Spinal cord (tissue), 10 donors: Measurements from ENCODE around the gene ITIH4. TPM values are rescaled to one million over a fixed set of nuclear protein-coding genes. Genes with fewer than 3 reads are reported as not detected.

ENCODE experiments used
- DNase-seq, 6 donors: peaks; one replicate each; pipeline versions ENCODE4 v3.0.0 to v3.0.0-alpha.2; 2013 to 2015; ENCODE audit warnings: low spot score in 6 of 6, low read depth in 4 of 6
- H3K27ac ChIP-seq: one replicate; pipeline ENCODE4 v1.5.1; 2013; ENCODE audit warnings: low read depth, low read length, control low read depth
- H3K27me3 ChIP-seq: one replicate; pipeline ENCODE4 v1.6.1; 2013; ENCODE audit warnings: low read length; ENCODE audit not compliant: control insufficient read depth, insufficient read depth
- H3K36me3 ChIP-seq: one replicate; pipeline ENCODE4 v1.6.1; 2013; ENCODE audit warnings: low read length; ENCODE audit not compliant: control insufficient read depth, insufficient read depth
- H3K4me1 ChIP-seq: one replicate; pipeline ENCODE4 v1.6.1; 2013; ENCODE audit warnings: low read length; ENCODE audit not compliant: control insufficient read depth, insufficient read depth
- H3K4me3 ChIP-seq: one replicate; pipeline ENCODE4 v1.5.1; 2013; ENCODE audit warnings: low read depth, low read length, control low read depth
- H3K9me3 ChIP-seq: one replicate; pipeline ENCODE4 v1.6.1; 2013; ENCODE audit warnings: low read length; ENCODE audit not compliant: control insufficient read depth, insufficient read depth
- WGBS: methylation state at CpG from one replicate; pipeline ENCODE4 v1.1.5; 2013; ENCODE audit warnings: missing lambda C conversion rate; ENCODE audit not compliant: insufficient coverage; 5-methylcytosine and 5-hydroxymethylcytosine counted together
- polyA plus RNA-seq, 2 donors: library from polyadenylated mRNA; unstranded; fragments of 120-200 nt; gene quantifications; one replicate each; pipeline ENCODE4 v1.2.1, GENCODE V29; 2013; ENCODE audit not compliant: insufficient read length in 2 of 2
- total RNA-seq, 2 donors: library from RNA; depleted of rRNA in 1 of 2; stranded (reverse); fragments of 120-200 nt in 1 of 2; fragments of >200 nt in 1 of 2; gene quantifications; one replicate each; pipeline versions ENCODE4 v1.2.3 to v1.2.4, GENCODE V29; 2013 to 2014
- donor health status: healthy.

Gene ITIH4
- total and polyA plus RNA-seq, 4 donors, result 6.4 to 41.9 (median 20.0) TPM

DNA sequence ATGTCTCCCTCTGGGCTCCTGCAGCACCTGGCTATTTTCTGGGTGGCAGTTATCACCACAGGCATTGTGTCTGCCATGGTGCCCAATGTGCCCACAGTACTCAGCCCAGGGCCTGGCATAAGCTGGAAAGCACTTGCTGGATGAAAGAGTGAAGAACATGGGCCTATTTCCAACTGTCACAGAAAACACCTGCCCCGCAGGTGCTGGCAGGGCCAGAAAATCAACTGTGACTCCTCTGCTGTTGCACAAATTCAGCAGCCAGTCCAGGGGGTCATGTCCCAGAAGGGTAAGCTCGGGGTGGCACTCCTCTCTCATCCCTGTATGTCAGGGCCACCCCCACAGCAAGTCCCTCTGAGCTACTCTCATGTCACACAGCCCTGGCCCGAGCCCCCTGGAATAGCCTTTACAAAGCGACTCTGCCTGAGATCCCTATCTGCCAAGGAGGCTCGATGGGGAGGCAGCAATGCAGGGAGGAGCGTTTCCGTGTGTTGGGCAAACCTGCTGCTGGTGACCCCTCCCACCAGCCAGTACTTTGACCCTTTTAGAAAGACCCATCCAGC lies 18.9 kb downstream of the ITIH4 start:
- no peak overlapping the region for H3K27ac ChIP-seq
- no peaks in the 10 kb centered on the region for H3K36me3 ChIP-seq
- 91% methylated on average over 6 of the region's 7 CpGs for WGBS
- no peak overlapping the region for H3K4me3 ChIP-seq
- DNase-seq, result no peak
- no peaks in the 10 kb centered on the region for H3K4me1 ChIP-seq
- H3K27me3 ChIP-seq, result no peaks in the 10 kb centered on the region
- no peaks in the 10 kb centered on the region for H3K9me3 ChIP-seq

DNA sequence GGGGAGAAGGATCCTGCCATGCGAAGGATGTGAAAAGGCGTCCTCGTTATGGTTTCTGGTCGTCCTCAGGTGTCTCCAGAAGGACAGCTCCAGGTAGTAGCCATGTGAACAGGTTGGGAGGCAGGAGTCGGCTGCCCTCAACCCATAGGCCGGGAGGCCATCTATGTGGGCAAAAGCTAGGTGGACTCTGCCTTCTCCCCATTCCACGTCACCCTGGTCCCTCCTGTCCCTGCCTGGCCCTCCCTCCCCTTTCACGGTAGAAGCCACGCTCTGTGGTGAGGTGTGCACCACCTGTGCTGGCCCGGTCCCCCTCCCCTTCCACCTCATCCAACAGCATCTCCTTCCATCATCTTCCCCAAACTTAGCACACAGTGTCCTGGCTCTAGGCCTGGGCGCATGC lies 19.5 kb downstream of the ITIH4 start:
- WGBS, result 88% methylated on average over 11 of the region's 11 CpGs
- Histone ChIP-seq H3K4me1 (no peaks in the 10 kb centered on the region), H3K27me3 (no peaks in the 10 kb centered on the region), H3K36me3 (no peaks in the 10 kb centered on the region), H3K27ac (no peak overlapping the region), H3K4me3 (no peak overlapping the region), H3K9me3 (no peaks in the 10 kb centered on the region)
- DNase-seq, result no peak

GRCh38 chr3:52809662-52810377 lies 20.7 kb downstream of the ITIH4 start:
- Histone ChIP-seq H3K27ac (no peak overlapping the region), H3K27me3 (no peaks in the 10 kb centered on the region), H3K36me3 (no peaks in the 10 kb centered on the region), H3K9me3 (no peaks in the 10 kb centered on the region), H3K4me3 (no peak overlapping the region), H3K4me1 (no peaks in the 10 kb centered on the region)
- no peak for DNase-seq
- WGBS, result 72% methylated on average over 6 of the region's 7 CpGs

GRCh38 chr3:52809149-52809548 lies 21.3 kb downstream of the ITIH4 start:
- 79% methylated on average over 1 of the region's 2 CpGs for WGBS
- Histone ChIP-seq H3K27me3 (no peaks in the 10 kb centered on the region), H3K9me3 (no peaks in the 10 kb centered on the region), H3K4me1 (no peaks in the 10 kb centered on the region), H3K36me3 (no peaks in the 10 kb centered on the region), H3K4me3 (no peak overlapping the region), H3K27ac (no peak overlapping the region)
- DNase-seq, result no peak

- Histone ChIP-seq H3K4me1 (no peaks in the 10 kb centered on the region), H3K9me3 (no peaks in the 10 kb centered on the region), H3K27me3 (no peaks in the 10 kb centered on the region), H3K4me3 (no peak overlapping the region), H3K36me3 (no peaks in the 10 kb centered on the region), H3K27ac (no peak overlapping the region)
- DNase-seq, result no peak
- 64% methylated on average over 7 of the region's 19 CpGs for WGBS
These were observed 25.0 kb downstream of the ITIH4 start for GRCh38 chr3:52805270-52806039.

GRCh38 chr3:52801839-52802238 lies 28.6 kb downstream of the ITIH4 start:
- H3K27ac ChIP-seq, result no peak overlapping the region
- H3K36me3 ChIP-seq, result no peaks in the 10 kb centered on the region
- H3K27me3 ChIP-seq, result no peaks in the 10 kb centered on the region
- H3K9me3 ChIP-seq, result no peaks in the 10 kb centered on the region
- DNase-seq, result no peak
- no peaks in the 10 kb centered on the region for H3K4me1 ChIP-seq
- H3K4me3 ChIP-seq, result no peak overlapping the region
- 84% methylated on average over 5 of the region's 5 CpGs for WGBS

DNA sequence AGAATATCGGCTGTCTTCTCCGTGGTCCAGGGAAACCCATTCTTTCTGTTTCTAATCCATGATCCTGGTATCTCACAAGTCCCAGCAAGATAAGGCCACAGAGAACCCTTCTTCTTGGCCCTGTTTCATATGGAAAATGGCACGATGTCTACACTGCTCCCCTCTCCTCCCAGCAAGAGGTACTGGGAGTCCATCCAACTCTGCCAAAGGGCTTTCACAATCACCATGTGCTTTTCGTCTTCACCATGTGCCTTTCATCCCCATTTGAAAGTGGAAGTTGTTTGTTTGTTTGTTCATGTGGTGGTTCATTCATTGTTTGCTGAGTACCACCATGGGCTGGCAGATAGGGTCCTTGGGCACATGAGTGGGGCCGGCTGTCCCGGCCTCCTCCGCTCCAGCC lies 30.4 kb downstream of the ITIH4 start:
- WGBS, result 87% methylated on average over 5 of the region's 7 CpGs

DNA sequence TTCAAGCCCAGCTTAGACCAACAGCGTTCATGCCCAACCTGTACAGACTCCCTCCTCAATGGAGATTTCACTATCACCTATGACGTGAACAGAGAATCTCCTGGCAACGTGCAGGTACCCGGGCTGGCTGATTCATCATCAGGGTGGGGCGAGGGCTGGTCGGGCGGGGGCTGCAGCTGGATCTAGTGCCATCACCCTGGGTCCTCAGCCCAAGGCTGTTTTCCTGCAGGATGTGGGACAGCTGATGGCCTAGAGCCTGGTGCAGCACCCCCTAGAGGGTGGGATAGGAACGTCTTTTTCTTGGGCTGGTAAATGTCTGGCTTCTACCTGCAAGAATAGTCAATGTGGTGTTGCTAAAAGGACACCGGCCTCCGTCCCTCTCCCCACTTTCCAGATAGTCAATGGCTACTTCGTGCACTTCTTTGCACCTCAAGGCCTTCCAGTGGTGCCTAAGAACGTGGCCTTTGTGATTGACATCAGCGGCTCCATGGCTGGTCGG lies 31.4 kb downstream of the ITIH4 start:
- Histone ChIP-seq H3K9me3 (no peaks in the 10 kb centered on the region), H3K27me3 (no peaks in the 10 kb centered on the region), H3K27ac (no peak overlapping the region), H3K4me1 (no peaks in the 10 kb centered on the region), H3K36me3 (no peaks in the 10 kb centered on the region), H3K4me3 (no peak overlapping the region)
- no peak for DNase-seq
- 59% methylated on average over 12 of the region's 14 CpGs for WGBS

More for the DNA sequence above, 30.4 kb downstream of the ITIH4 start:
- no peak for DNase-seq
- Histone ChIP-seq H3K27me3 (no peaks in the 10 kb centered on the region), H3K9me3 (no peaks in the 10 kb centered on the region), H3K36me3 (no peaks in the 10 kb centered on the region), H3K4me3 (no peak overlapping the region), H3K4me1 (no peaks in the 10 kb centered on the region), H3K27ac (no peak overlapping the region)

DNA sequence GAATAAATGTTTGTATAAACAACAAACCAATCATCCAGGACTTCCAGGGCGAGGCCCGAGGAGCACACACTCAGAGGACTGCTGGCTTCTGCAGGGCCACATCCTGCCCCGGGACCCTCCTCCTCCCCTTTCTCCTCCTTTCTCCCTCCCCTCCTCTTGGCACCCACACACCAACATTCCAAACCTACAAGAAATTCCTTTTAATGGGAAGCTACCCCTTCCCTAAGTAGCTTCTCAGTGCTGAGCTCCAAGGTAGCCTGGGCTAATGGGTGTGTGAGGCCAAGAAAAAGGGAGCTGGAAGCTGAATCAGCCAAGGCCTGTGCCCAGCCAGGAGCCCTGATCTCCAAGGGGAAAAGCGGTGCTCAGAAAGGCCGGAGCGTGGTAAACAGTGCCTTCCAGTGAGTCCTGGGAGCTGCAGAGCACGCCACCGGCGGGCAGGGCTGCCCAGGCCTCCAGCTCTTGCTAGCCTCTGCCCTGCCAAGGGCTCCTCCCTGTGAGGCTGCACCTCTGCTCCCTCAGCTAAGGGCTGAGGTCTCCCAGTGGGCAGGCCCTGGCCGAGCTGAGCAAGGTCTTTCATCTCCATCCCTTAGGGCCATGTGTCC lies 32.0 kb downstream of the ITIH4 start:
- Histone ChIP-seq H3K27me3 (no peaks in the 10 kb centered on the region), H3K4me3 (no peak overlapping the region), H3K9me3 (no peaks in the 10 kb centered on the region), H3K36me3 (no peaks in the 10 kb centered on the region), H3K4me1 (peaks cover 3% of the 10 kb centered on the region), H3K27ac (no peak overlapping the region)
- WGBS, result 80% methylated on average over 10 of the region's 10 CpGs
- no peak for DNase-seq
